HCT116 (cell line): Measurements from ENCODE around the gene DPP6. TPM values are rescaled to one million over a fixed set of nuclear protein-coding genes. Genes with fewer than 3 reads are reported as not detected.

Source experiments
- ATAC-seq: fragments of 200-7000 bp; cut with Tn5 transposase; 2 replicates; pipeline ENCODE4 v1.9.1; 2020; ENCODE audit warnings: mild to moderate bottlenecking, moderate library complexity
- BruUV-seq: library from RNA; stranded (reverse); fragments of 400-500 nt; replicated peaks from 2 replicates; lab custom pipeline; 2021; lab: Mats Ljungman, UMichigan
- CTCF ChIA-PET: fragments of 300-600 bp; sonication (Branson Sonifier 250); formaldehyde crosslinking; loops from one replicate; lab custom pipeline; 2021; ENCODE audit warnings: antibody characterized with exemption; lab: Charles Lee
- POLR2A ChIA-PET: fragments of 300-600, 350-600 bp; sonication (Branson Sonifier 250); formaldehyde crosslinking; loops from one replicate; lab custom pipeline; 2021; ENCODE audit warnings: antibody characterized with exemption; lab: Charles Lee
- RAD21 ChIA-PET, 2 experiments: fragments of 300-600 bp; sonication (Branson Sonifier 250); formaldehyde crosslinking; loops; one replicate each; lab custom pipeline; 2023; ENCODE audit warnings: low total read pairs in 2 of 2; ENCODE audit not compliant: uncharacterized antibody in 2 of 2, unreplicated experiment in 2 of 2, low non-redundant PET in 1 of 2; lab: Charles Lee
- DNase-seq: peaks from one replicate; pipeline ENCODE4 v3.0.0-alpha.2; 2010; ENCODE audit warnings: low read depth, low spot score
- H2AFZ ChIP-seq: fragments of 200-600 bp; shearing (Covaris generic), sonication (generic); 2 replicates; pipeline ENCODE4 v1.6.1; 2017; ENCODE audit warnings: low read depth, mixed run types, mixed read lengths, antibody characterized with exemption, low read length; ENCODE audit not compliant: poor library complexity, severe bottlenecking
- H3K27ac ChIP-seq: 2 replicates; pipeline ENCODE4 v1.5.1; 2012; ENCODE audit warnings: low read depth, low read length
- H3K27me3 ChIP-seq: fragments of 200-600 bp; sonication (generic); 2 replicates; pipeline ENCODE4 v1.6.1; 2016; ENCODE audit warnings: mixed run types, low read length, mixed read lengths; ENCODE audit not compliant: insufficient read depth
- H3K36me3 ChIP-seq, 2 experiments: fragments of 200-500 bp in 1 of 2; fragments of 200-600 bp in 1 of 2; sonication (Bioruptor generic) in 1 of 2; sonication (generic) in 1 of 2; 2 replicates each; pipeline versions ENCODE4 v1.5.1 to v1.6.1; 2014 to 2016; ENCODE audit warnings: low read length in 2 of 2, inconsistent platforms in 1 of 2, mixed read lengths in 1 of 2, mixed run types in 1 of 2; ENCODE audit not compliant: insufficient read depth in 2 of 2, control insufficient read depth in 1 of 2
- H3K4me1 ChIP-seq, 2 experiments: fragments of 200-600 bp in 1 of 2; sonication (generic) in 1 of 2; 2 replicates each; pipeline versions ENCODE4 v1.5.1 to v1.6.1; 2012 to 2017; ENCODE audit warnings: low read length in 2 of 2, inconsistent platforms in 1 of 2, mild to moderate bottlenecking in 1 of 2, mixed read lengths in 1 of 2, mixed run types in 1 of 2, moderate library complexity in 1 of 2; ENCODE audit not compliant: insufficient read depth in 2 of 2, control insufficient read depth in 1 of 2
- H3K4me2 ChIP-seq: fragments of 200-600 bp; sonication (generic); 2 replicates; pipeline ENCODE4 v1.6.1; 2017; ENCODE audit warnings: mixed run types, low read length, mixed read lengths
- H3K4me3 ChIP-seq, 2 experiments: fragments of 200-600 bp in 1 of 2; sonication (generic) in 1 of 2; replicated peaks in 1 of 2; 2 replicates each; pipeline ENCODE4 v1.5.1; 2011 to 2016; ENCODE audit warnings: low read length in 2 of 2, control low read depth in 1 of 2, low read depth in 1 of 2, mild to moderate bottlenecking in 1 of 2, mixed read lengths in 1 of 2, mixed run types in 1 of 2
- H3K79me2 ChIP-seq: fragments of 200-600 bp; sonication (generic); 2 replicates; pipeline ENCODE4 v1.6.1; 2017; ENCODE audit warnings: mild to moderate bottlenecking, mixed run types, low read length, moderate library complexity, mixed read lengths; ENCODE audit not compliant: insufficient read depth
- H3K9ac ChIP-seq: fragments of 200-600 bp; sonication (generic); 2 replicates; pipeline ENCODE4 v1.6.1; 2016; ENCODE audit warnings: low read length, mixed read lengths
- H3K9me2 ChIP-seq: fragments of 200-600 bp; sonication (generic), shearing (Covaris generic); 2 replicates; pipeline ENCODE4 v1.6.1; 2017; ENCODE audit warnings: mixed run types, mild to moderate bottlenecking, moderate library complexity; ENCODE audit not compliant: insufficient read depth
- H3K9me3 ChIP-seq, 2 experiments: fragments of 200-500 bp in 1 of 2; fragments of 200-600 bp in 1 of 2; sonication (Bioruptor generic) in 1 of 2; sonication (generic) in 1 of 2; 2 replicates each; pipeline ENCODE4 v1.6.1; 2014 to 2017; ENCODE audit warnings: low read length in 2 of 2, mixed read lengths in 2 of 2, inconsistent platforms in 1 of 2, low read depth in 1 of 2, mild to moderate bottlenecking in 1 of 2, mixed run types in 1 of 2, moderate library complexity in 1 of 2; ENCODE audit not compliant: control insufficient read depth in 1 of 2, insufficient read depth in 1 of 2
- H4K20me1 ChIP-seq: fragments of 200-600 bp; sonication (generic), shearing (Covaris generic); 2 replicates; pipeline ENCODE4 v1.6.1; 2017; ENCODE audit warnings: mixed run types, mild to moderate bottlenecking, moderate library complexity; ENCODE audit not compliant: insufficient read depth
- ATF3 ChIP-seq: IDR thresholded peaks from 2 replicates; pipeline ENCODE4 v1.6.1; 2012
- CTCF ChIP-seq, 3 experiments: fragments of 200-600 bp in 1 of 3; sonication (generic) in 1 of 3; IDR thresholded peaks in 2 of 3; conservative IDR thresholded peaks in 1 of 3; 2 replicates each; pipeline ENCODE4 v1.5.1; 2012 to 2017; ENCODE audit warnings: low read depth in 2 of 3, low read length in 2 of 3, antibody characterized with exemption in 1 of 3, borderline replicate concordance in 1 of 3, control low read depth in 1 of 3, mild to moderate bottlenecking in 1 of 3, mixed read lengths in 1 of 3, mixed run types in 1 of 3, moderate library complexity in 1 of 3; ENCODE audit not compliant: insufficient read depth in 1 of 3
- REST ChIP-seq: IDR thresholded peaks from 2 replicates; pipeline ENCODE4 v1.6.1; 2012; ENCODE audit warnings: low read depth
- ZBTB33 ChIP-seq: IDR thresholded peaks from 2 replicates; pipeline ENCODE4 v1.6.1; 2011; ENCODE audit warnings: mild to moderate bottlenecking, low read length, moderate library complexity; ENCODE audit not compliant: insufficient replicate concordance; ENCODE audit errors: extremely low read depth
- ZFX ChIP-seq: fragments of 450-650 bp; IDR thresholded peaks from 2 replicates; pipeline ENCODE4 v1.6.1; 2017
- intact Hi-C: fragments of 100-400 bp; cut with micrococcal nuclease; formaldehyde crosslinking; loops from 2 replicates; pipeline ENCODE4 v1.10.0; 2022
- total RNA-seq: library from RNA; stranded (reverse); gene quantifications from one replicate; pipeline ENCODE4 v1.2.1, GENCODE V29; 2021; ENCODE audit not compliant: unreplicated experiment

The DPP6 gene
- total RNA-seq, 1 experiment from 2014 or later, result not detected

DNA sequence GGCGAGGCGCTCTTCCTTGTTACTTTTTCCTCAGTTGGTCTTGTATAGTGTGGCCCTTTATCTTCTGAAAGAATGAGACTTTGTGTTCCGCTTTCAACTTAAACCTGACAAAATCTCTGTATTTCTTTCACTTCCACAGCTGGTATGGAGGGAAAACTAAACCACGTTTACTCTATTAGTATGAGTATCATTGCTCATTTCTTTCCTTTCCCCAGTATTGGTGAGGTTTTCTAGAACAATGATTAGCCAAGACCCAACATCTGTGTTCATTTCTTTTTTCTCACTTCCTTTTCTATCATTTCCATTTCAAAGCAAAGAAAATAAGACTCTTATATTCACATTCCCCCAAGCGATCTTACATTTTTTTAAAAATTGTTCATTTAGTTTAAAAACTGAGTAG lies 785.4 kb downstream of the DPP6 start:
- Histone ChIP-seq H3K36me3 (no peaks in the 10 kb centered on the region), H3K4me2 (no peak overlapping the region), H3K9me3 (no peaks in the 10 kb centered on the region), H3K27me3 (peaks cover 12% of the 10 kb centered on the region; the same call in 1 of the 2 replicates), H3K27ac (no peak overlapping the region), H3K9me2 (no peaks in the 10 kb centered on the region), H2AFZ (no peak overlapping the region)
- ChIA-PET POLR2A (no interaction called here), RAD21 (no interaction called here), CTCF (no interaction called here)
- ATAC-seq (no peak), DNase-seq (no peak)
- intact Hi-C loops, result no loop called here
- no peak for TF ChIP-seq ATF3
- no peak for TF ChIP-seq ZBTB33
- TF ChIP-seq ZFX, result no peak
- no peak for TF ChIP-seq CTCF (IDR thresholded peaks at IDR 0.05 in 2 of 3, conservative IDR thresholded peaks at IDR 0.05 in 1 of 3; ENCODE audit: borderline replicate concordance in 1 of 3, insufficient read depth in 1 of 3, low read depth in 2 of 3, low read length in 2 of 3)
- TF ChIP-seq REST, result no peak
- TF ChIP-seq, all 23 proteins: peak for 0
- no peak overlapping the region for H3K4me3 ChIP-seq
- no peak overlapping the region for H3K9ac ChIP-seq
- no TSS peak for BruUV-seq
- H3K79me2 ChIP-seq, result no peaks in the 10 kb centered on the region
- no peaks in the 10 kb centered on the region for H4K20me1 ChIP-seq
- H3K4me1 ChIP-seq, result no peaks in the 10 kb centered on the region
